ENCODE data around the gene WRAP53. TPM values are rescaled to one million over a fixed set of nuclear protein-coding genes. Genes with fewer than 3 reads are reported as not detected.

WRAP53 gene
- total and polyA plus RNA-seq, 7 donors = 3.6 to 16.3 (median 5.4) TPM

DNA sequence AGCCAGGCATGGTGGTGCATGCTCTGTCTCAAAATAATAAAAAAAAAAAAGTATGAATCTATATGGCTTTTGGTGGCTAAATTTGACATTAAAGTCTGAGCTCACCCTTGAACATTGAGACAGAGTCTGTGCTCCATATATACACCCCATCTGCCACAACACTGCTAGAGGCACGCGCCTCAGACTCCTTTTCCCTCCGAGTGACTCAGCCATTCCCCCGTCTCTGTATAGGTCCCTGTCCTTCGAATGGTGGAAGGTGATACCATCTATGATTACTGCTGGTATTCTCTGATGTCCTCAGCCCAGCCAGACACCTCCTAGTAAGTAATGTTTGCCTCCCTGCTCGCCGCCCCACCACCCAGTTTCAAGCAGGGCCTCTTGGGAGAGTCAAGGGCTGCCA, 12.2 kb downstream of the WRAP53 start:
- no peak overlapping the region for H3K4me3 ChIP-seq
- DNase-seq = no peak
- H3K36me3 ChIP-seq = peaks cover 0 to 27% (median 11%) of the 10 kb centered on the region in 4 donors
- intact Hi-C loops (cut with DNase I) = no loop called here
- H3K27ac ChIP-seq = no peak overlapping the region
- WGBS, 2 donors = 96 to 97% methylated on average over 7 of the region's 7 CpGs
- peaks cover 0 to 19% (median 15%) of the 10 kb centered on the region in 4 donors for H3K4me1 ChIP-seq
- H3K27me3 ChIP-seq = peaks cover 20 to 44% (median 31%) of the 10 kb centered on the region in 3 donors
- no peaks in the 10 kb centered on the region for H3K9me3 ChIP-seq
- TF ChIP-seq CTCF (IDR thresholded peaks at IDR 0.05) = no peak
- TF ChIP-seq EP300 (IDR thresholded peaks at IDR 0.05) = no peak
- TF ChIP-seq POLR2A (IDR thresholded peaks at IDR 0.05) = no peak

DNA sequence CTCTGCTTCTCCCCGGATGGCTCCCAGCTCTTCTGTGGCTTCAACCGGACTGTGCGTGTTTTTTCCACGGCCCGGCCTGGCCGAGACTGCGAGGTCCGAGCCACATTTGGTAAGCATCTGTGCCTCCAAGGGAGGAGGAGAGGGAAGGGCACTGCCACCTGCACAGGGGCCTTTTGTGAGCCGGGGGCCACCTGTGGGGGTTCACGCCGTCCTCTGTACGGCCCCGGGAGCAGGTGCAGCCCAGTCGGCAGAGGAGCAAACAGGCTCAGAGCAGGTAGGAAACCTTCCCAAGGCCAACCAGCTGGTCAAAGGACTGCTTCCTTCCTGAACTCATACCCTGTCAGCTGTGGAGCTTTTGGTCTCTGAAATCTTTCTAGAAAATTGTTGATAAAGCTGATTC, 13.4 kb downstream of the WRAP53 start:
- no peak for DNase-seq
- no peak for TF ChIP-seq EP300 (IDR thresholded peaks at IDR 0.05)
- no peak for TF ChIP-seq POLR2A (IDR thresholded peaks at IDR 0.05)
- TF ChIP-seq POLR2AphosphoS5 (IDR thresholded peaks at IDR 0.05) = no peak
- no peak for TF ChIP-seq CTCF (IDR thresholded peaks at IDR 0.05)
- WGBS, 2 donors = 95 to 96% methylated on average over 14 of the region's 14 CpGs
- intact Hi-C loops (cut with DNase I) = no loop called here
- H3K27ac ChIP-seq = no peak overlapping the region
- H3K4me3 ChIP-seq = no peak overlapping the region
- no peaks in the 10 kb centered on the region for H3K9me3 ChIP-seq
- H3K27me3 ChIP-seq = peaks cover 27 to 56% (median 43%) of the 10 kb centered on the region in 3 donors
- peaks cover 0 to 25% (median 11%) of the 10 kb centered on the region in 4 donors for H3K36me3 ChIP-seq
- peaks cover 0 to 24% (median 17%) of the 10 kb centered on the region in 4 donors for H3K4me1 ChIP-seq

- Histone ChIP-seq H3K27ac (no peak overlapping the region), H3K4me3 (no peak overlapping the region), H3K36me3 (peaks cover 0 to 25% (median 11%) of the 10 kb centered on the region in 4 donors), H3K4me1 (peaks cover 0 to 24% (median 17%) of the 10 kb centered on the region in 4 donors), H3K27me3 (peaks cover 27 to 67% (median 52%) of the 10 kb centered on the region in 3 donors), H3K9me3 (no peaks in the 10 kb centered on the region)
- 92 to 96% methylated on average over 13 of the region's 13 CpGs for WGBS, 2 donors
- intact Hi-C loops (cut with DNase I) = no loop called here
- DNase-seq = no peak
- TF ChIP-seq CTCF (IDR thresholded peaks at IDR 0.05) (no peak), POLR2A (IDR thresholded peaks at IDR 0.05) (no peak), EP300 (IDR thresholded peaks at IDR 0.05) (no peak), POLR2AphosphoS5 (IDR thresholded peaks at IDR 0.05) (no peak)
These were observed 14.5 kb downstream of the WRAP53 start for GRCh38 chr17:7702776-7703175.

- peaks cover 0 to 25% (median 11%) of the 10 kb centered on the region in 4 donors for H3K36me3 ChIP-seq
- no peak for TF ChIP-seq EP300 (IDR thresholded peaks at IDR 0.05)
- TF ChIP-seq CTCF (IDR thresholded peaks at IDR 0.05) = no peak
- TF ChIP-seq POLR2AphosphoS5 (IDR thresholded peaks at IDR 0.05) = no peak
- TF ChIP-seq POLR2A (IDR thresholded peaks at IDR 0.05) = no peak
- intact Hi-C loops (cut with DNase I) = no loop called here
- no peak overlapping the region for H3K27ac ChIP-seq
- H3K4me3 ChIP-seq = no peak overlapping the region
- WGBS, 2 donors = 51 to 64% methylated on average over 24 of the region's 24 CpGs
- no peak for DNase-seq
- H3K27me3 ChIP-seq = peaks cover 27 to 77% (median 58%) of the 10 kb centered on the region in 3 donors
- no peaks in the 10 kb centered on the region for H3K9me3 ChIP-seq
- H3K4me1 ChIP-seq = peaks cover 0 to 24% (median 17%) of the 10 kb centered on the region in 4 donors
These were observed 15.6 kb downstream of the WRAP53 start for GRCh38 chr17:7703584-7704479.
